ENCODE results near the gene DOCK11.

DNA sequence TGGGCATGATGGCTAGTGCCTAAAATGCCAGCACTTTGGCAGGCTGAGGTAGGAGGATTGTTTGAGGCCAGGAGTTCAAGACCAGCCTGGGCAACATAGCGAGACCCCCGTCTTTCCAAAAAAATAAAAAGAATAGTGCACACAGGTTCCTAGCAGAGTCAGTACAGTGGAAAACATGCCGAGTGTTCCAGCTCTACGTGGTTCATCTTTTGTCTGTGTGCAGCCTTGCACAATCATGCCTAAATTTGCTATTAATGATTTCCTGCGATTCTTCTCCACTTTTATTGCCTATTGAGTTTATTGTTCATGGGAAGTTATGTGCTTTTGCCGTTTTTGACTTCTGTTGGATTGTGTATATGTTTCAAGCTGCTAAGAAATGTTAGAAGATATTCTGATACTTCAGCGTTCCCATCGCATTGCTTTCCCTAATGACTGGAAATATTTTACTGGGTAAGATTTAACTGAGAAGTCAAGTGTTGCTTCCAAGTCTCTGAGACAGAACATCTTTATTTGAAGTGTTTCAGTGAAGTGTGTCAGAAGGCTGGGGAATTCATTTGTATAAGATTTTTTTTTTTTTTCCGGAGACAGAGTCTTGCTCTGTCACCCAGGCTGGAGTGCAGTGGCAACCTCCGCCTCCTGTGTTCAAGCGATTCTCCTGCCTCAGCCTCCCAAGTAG, 11.3 kb downstream of the DOCK11 start:
- TF ChIP-seq, protein P1, sequence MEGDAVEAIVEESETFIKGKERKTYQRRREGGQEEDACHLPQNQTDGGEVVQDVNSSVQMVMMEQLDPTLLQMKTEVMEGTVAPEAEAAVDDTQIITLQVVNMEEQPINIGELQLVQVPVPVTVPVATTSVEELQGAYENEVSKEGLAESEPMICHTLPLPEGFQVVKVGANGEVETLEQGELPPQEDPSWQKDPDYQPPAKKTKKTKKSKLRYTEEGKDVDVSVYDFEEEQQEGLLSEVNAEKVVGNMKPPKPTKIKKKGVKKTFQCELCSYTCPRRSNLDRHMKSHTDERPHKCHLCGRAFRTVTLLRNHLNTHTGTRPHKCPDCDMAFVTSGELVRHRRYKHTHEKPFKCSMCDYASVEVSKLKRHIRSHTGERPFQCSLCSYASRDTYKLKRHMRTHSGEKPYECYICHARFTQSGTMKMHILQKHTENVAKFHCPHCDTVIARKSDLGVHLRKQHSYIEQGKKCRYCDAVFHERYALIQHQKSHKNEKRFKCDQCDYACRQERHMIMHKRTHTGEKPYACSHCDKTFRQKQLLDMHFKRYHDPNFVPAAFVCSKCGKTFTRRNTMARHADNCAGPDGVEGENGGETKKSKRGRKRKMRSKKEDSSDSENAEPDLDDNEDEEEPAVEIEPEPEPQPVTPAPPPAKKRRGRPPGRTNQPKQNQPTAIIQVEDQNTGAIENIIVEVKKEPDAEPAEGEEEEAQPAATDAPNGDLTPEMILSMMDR (IDR thresholded peaks at IDR 0.05), result no peak
- TF ChIP-seq POLR2A (IDR thresholded peaks at IDR 0.05), result no peak
